SIG-M5 treated with dmso at 0.1 percent for 504 hours (cell line): ENCODE measurements around the gene GRAP.

Experiments used
- DNase-seq: peaks from one replicate; lab custom pipeline; 2025; ENCODE audit not compliant: unreplicated experiment; lab: John Stamatoyannopoulos, UW

Gene GRAP

GRCh38 chr17:19003543-19004420, 43.0 kb downstream of the GRAP start:
- DNase-seq = no peak

- no peak for DNase-seq
These were observed 43.8 kb downstream of the GRAP start for GRCh38 chr17:19002805-19003542.

- peak; percentile 10 for DNase-seq
These were observed 44.7 kb downstream of the GRAP start for GRCh38 chr17:19001907-19002590.

GRCh38 chr17:19000531-19001325, 46.0 kb downstream of the GRAP start:
- no peak for DNase-seq

- DNase-seq = no peak
These were observed 46.8 kb downstream of the GRAP start for GRCh38 chr17:18999911-19000310.

GRCh38 chr17:18999394-18999793, 47.4 kb downstream of the GRAP start:
- no peak for DNase-seq

GRCh38 chr17:18997650-18998196, 49.0 kb downstream of the GRAP start:
- DNase-seq = no peak

- no peak for DNase-seq
These were observed 50.3 kb downstream of the GRAP start for GRCh38 chr17:18996458-18996857.

- DNase-seq = no peak
These were observed 51.5 kb downstream of the GRAP start for GRCh38 chr17:18995220-18995619.

GRCh38 chr17:18994631-18995030, 52.1 kb downstream of the GRAP start:
- no peak for DNase-seq

GRCh38 chr17:18993905-18994526, 52.7 kb downstream of the GRAP start:
- no peak for DNase-seq

GRCh38 chr17:18992454-18993130, 54.2 kb downstream of the GRAP start:
- DNase-seq = no peak

GRCh38 chr17:18991531-18992315, 55.0 kb downstream of the GRAP start:
- DNase-seq = no peak

GRCh38 chr17:18990331-18990730, 56.4 kb downstream of the GRAP start:
- DNase-seq = no peak

- no peak for DNase-seq
These were observed 58.1 kb downstream of the GRAP start for GRCh38 chr17:18988546-18989173.

- no peak for DNase-seq
These were observed 58.8 kb downstream of the GRAP start for GRCh38 chr17:18987862-18988545.

GRCh38 chr17:18987230-18987610, 59.5 kb downstream of the GRAP start:
- no peak for DNase-seq
